ENCODE results near the gene TMC2.

- TF ChIP-seq POLR2AphosphoS5 (IDR thresholded peaks at IDR 0.05; ENCODE audit: low read depth, low read length) (no peak), EZH2 (IDR thresholded peaks at IDR 0.05; ENCODE audit: low read depth, low read length, severe bottlenecking) (no peak), MAX (IDR thresholded peaks at IDR 0.05) (no peak), POLR2A (IDR thresholded peaks at IDR 0.05; ENCODE audit: control extremely low read depth in 1 of 2, low read depth in 2 of 2, low read length in 2 of 2) (no peak), SRF (IDR thresholded peaks at IDR 0.05; ENCODE audit: low read depth, low read length) (no peak), CTCF (IDR thresholded peaks at IDR 0.05; ENCODE audit: control extremely low read depth in 1 of 3, insufficient read depth in 1 of 3, low read depth in 1 of 3, low read length in 3 of 3) (no peak), YY1 (IDR thresholded peaks at IDR 0.05; ENCODE audit: low read depth, low read length) (no peak)
These were observed 63.1 kb downstream of the TMC2 start for GRCh38 chr20:2599288-2600006.

All from H1 (cell line).